HG02678 (cell line): ENCODE measurements around the gene FAM53A.
"Not testable (repeated sequence)": the region's sequence is repeated elsewhere in the genome, so short reads cannot be mapped to it uniquely, and the experiment has no call there.

ENCODE experiments used
- ATAC-seq: cut with Tn5 transposase; IDR thresholded peaks from one replicate; pipeline ENCODE4 v1.9.1; 2021; ENCODE audit warnings: mild to moderate bottlenecking, moderate library complexity; ENCODE audit not compliant: unreplicated experiment

FAM53A gene

DNA sequence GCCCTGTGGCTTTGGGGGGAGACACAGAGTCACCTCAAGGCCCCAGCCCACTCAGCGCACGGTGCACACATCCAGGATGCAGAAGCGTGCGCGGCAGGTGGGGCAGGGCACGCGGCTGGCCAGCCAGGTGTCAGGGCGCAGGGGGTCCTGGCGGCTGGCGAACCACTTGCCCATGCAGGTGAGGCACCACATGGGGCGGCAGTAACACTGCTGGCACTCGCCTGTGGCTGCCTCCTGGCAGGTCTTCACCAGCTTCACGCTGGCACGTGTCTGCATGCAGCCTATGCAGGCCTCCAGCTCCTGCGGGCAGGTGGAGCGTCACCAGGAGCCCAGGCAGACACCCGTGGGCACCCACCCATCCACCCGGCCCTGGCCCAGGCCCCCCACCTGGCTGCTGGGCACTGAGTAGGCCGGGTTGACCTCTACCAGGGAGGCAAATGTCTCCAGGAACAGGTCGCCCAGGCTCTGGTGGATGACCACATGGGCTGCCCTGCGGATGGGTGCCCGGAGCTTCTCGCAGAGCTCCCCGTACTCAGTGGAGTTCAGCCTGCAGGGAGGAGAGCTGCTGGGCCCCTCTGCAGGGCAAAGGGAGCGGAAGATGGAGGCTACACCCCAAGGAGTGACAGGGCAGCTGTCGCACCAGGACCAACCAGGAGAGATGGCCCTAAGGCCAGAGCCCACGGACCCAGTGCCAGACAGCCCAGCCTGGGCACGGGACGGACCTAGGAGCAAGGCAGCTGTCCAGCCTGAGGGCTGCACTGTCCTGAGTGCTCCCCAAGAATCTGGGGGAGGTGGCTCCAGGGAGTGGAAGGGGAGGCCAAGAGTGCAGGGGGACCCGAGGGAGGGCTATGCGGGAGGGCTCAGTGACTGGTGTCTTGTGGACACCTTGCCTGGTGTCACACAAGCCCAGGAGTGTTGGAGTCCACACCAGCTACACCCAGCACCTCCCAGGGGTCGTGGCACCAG lies 33.3 kb upstream of the FAM53A start:
- ATAC-seq, result no peak

DNA sequence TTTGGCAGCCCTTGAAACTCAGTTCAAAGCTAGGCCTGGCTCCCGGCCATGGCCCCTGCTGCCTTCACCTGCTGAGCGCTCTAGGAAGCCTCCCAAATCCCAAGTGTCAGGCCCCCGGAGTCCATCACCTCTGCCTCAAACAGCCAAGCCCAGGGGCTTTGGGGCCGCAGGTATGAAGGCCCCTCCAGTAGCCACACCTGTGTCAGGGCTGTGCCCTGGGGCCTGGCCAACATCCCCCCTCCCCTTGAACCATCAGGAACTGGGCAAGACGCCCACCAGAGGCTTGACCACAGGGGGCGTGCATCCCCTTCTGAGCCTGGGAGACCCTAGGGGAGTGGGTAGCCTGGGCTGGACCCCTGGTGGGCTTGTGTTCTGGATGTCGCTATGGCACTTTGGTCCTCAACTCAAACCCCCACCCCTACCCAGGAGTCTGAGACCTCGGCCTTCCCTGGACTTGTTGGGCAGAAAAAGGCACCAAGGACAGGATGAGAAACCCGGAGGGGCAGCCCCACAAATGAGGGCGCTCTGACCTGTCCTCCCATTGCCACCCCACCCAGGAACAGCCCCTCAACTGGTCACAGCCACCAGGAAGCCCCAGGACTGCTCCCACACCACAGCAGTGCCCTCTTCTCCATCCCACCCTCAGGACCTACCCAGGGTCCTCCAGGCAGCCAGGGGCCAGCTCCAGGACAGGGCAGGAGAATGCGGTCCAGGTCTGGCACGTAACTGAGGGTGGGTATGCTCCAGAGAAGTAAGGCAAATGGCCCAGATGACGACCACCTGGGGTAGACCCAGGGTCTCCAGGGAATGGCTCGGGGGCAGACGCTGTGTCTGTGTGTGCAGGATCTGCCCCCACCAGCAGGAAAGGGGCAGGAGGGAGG lies 32.2 kb upstream of the FAM53A start:
- ATAC-seq, result no peak

DNA sequence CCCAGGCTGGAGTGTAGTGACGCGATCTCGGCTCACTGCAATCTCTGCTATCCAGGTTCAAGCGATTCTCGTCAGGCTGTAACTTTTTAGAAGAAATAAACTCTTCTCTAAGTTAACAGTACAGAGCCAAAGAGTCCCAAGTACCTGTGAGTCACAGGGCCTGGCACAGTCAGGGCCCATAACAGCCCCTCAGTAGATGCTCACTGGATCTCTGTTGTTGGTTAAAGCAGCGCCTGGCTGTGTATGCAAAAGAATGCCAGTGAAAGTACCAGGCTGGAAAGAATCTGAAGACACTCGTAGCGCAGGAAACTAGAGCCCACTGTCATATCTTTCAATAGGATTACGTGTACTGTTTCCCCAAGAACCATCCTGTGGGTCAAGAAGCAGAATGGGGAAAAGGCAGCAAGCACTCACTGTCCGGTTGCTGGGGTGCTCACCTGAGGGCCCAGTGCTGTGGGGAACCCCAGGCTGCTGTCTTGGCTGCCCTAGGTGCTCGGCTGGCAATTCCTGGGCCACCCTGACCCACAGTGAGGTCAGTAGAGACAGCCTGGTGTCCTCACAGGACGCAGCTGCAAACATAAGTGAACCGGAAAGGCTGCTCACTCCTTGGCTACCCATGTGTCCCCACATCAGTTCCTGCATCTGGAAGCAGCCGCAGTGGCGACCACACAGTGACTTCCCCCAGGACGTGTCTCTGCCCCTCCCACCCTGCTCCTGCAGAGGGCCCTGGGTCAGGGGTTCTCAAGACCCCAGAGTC lies 31.1 kb upstream of the FAM53A start:
- no peak for ATAC-seq

DNA sequence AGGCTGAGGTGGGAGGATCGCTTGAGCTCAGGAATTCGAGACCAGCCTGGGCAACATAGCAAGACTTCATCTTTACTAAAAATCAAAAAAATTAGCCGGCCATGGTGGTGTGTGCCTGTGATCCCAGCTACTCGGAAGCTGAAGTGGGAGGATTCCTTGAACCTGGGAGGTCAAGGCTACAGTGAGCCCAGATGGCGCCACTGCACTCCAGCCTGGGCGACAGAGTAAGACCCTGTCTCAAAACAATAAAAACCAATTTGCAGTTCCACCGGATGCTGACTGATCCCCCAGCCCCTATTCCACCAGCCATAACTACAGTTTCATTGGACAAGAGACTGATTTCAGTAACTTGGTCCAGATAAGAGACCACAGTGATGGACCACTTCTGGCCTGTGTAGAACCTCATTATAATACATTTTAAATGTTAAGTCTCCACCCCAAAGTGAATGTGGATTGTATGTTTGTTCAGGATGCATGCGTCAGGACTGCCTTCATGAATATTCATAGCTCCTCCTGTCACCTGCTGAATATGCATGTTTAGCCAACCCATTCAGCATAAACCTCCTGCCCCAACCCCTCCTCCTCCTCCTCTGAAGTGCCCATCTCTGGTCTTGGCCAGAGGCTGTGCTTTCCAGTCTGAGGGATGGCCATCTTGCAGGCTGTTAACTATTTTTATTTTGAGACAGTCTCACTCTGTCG lies 30.3 kb upstream of the FAM53A start:
- ATAC-seq, result no peak

DNA sequence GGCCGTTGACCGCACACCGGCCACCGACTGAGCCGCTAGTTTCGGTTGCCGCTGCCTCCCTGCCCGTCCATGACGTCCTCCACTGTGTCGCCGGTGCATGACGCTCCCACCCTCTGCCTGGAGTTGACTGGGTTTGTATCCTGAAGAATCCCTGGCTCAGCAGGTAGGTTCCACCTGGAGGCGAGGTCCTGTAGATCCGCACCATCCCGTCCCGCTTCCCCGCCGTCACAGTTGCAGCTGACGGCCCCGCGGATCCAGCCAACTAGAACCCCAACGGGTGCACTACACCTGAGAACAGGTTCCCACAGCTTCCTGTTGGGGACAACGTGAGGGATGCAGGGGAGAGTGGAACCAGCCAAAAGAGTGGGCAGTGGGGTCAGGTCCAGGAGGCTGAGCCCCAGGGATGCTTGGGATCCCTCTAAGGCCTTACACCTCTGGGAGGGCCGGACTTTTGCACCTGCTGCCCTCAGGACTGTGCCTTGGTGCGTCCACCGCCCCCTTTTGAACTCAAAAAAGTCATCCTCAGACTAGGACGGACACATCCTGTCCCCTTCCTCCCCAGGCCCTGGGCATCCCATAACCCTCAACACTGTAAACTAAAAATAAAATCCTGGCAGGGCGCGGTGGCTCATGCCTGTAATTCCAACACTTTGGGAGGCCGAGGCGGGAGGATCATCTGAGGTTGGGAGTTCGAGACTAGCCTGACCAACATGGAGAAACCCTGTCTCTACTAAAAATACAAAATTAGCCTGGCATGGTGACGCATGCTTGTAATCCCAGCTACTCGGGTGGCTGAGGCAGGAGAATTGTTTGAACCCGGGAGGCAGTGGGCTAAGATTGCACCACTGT lies 29.1 kb upstream of the FAM53A start:
- peak; percentile 6 for ATAC-seq

DNA sequence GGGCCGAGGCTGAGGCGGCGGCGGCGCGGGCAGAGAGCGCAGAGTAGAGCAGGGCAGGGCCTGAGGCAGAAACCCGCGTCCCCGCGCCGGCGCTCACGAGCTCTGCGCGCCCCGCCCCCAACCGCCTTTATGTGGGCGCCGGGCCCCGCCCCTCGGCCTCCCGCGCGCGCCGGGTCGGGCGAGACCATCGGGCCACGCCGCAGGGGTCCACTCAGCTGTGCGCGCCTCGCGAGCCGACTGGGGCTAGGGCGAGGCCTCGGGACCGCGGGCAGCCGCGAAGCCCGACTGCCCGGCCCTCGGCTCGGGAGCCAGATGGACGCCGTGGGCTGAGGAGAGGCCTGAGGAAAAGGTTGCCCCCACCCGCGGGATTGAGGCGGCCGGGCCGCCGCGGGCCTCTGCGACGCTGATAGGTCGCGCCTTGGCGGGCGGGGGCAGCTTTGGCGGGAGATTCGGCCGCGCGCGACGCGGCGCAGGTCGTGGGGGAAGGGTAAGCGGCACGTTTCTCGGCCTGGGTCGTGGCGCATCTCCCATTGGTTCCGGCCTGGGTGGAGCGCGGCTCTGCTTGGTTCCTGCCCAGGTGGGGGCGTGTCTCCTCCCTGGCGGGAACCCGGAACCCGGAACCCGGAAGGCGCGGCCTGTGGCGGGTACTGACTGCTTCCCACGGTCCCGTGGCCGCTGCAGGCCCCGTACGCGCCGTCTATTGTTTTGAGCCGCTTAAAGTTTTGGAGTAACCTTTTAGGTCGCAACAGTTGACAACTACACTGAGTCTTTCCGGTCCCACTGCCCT lies 28.3 kb upstream of the FAM53A start, which contains the start of gene SLBP:
SLBP (minus strand) TSS at position 104 of the 787 bp plus-strand sequence. CDS start 131 bp downstream, outside the sequence.
- ATAC-seq, result peak; percentile 83

DNA sequence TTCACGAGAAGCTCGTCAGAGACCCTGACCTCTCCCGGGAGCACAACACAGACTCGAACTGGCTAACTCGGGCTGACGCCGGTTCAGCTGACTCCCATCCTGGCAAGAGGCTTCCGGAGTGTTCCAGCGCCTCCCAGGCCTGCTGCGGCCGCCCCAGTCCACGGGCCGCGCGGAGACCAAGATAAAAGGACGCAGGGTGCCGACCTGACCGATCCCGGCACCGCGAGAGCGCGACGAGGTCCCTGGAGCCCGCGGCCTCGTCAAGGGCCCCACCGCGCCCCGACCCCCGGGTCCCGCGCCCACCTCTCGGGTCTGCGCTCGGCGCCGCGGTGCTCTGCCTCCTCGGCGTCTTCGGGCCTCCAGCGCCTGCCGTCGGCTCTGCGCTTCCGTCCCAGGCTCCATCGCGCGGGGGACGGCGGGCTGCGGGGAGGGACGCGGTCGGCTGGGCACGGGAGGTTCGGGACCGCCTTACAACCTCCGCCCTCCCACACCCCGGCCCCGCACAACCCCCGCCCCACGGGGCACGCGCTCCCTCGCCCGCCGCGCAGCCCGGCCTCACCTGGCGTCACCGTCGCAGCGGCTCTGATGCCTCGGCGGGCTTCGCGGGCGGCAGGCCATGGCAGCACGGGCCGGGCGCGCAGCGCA lies 27.6 kb upstream of the FAM53A start:
- peak; percentile 7 for ATAC-seq

DNA sequence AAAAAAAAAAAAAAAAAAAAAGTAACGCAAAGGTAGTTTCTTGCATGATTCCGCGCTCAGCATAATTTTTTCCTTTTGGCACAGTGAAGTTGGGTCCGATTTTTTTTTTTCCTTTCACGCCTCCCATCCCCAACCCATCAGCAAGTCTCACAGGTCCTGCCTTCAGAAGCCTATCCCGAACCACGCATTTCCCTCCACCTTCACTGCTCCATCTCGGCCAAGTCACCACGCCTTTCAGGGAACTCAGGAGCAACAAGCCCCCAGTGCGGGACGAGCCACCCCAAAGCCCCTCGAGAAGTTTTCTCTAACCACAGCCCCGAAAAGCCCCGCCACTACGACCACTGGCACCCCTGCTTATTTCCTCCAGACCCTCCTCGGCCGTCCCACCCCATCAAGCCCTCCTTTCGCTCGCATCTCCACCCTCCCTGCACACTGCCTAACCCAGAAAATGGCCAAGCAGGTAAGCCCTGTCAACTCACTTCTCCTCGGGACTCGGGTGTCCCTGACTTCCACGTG lies 27.0 kb upstream of the FAM53A start:
- ATAC-seq, result no peak

DNA sequence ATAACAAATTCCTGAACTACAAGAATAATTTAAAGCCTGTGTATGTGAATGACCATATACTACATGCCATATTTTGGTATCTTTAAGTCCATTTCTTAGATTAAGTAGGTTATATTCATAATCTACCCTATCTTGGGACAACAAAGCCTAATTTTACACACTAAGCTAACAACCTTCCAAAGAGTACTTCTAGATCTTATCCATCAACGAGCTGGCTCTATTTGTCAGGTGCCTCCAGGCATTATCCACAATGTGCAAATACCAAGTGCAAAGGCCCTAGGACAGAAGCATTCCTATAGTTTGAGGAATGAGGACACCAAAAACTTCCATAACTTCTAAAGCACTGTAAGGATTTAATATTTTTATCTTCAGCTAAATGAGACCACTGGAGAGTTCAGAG lies 24.5 kb upstream of the FAM53A start:
- no peak for ATAC-seq

DNA sequence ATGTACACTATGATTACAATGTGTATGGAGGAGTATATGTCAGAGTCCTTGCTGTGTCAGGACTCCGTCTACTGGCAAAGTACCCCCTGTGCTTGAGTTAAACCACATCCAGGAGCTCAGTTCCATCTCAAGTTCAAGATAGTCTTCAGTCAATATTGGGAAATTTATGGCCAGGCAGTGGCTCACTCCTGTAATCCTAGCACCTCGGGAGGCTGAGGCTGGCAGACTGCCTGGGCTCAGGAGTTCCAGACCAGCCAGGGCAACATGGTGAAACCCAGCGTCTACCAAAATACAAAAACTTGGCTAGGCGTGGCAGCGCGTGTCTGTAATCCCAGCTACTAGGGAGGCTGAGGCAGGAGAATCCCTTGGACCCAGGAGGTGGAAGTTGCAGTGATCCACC lies 22.2 kb upstream of the FAM53A start:
- ATAC-seq, result no peak

DNA sequence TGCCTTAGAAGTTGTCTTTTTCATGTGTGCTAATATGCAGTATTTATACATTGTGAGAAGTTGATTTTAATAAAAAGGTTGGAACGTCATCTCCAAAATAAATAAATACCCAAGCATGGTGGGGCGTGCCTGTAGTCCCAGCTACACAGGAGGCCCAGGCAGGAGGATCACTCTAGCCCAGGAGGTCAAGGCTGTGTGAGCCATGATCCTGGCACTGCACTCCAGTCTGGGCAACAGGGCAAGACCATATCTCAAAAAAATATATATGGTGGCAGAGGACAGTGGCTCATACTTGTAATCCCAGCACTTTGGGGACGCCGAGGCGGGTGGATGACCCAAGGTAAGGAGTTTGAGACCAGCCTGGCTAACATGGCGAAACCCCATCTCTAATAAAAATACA lies 21.6 kb upstream of the FAM53A start:
- ATAC-seq, result no peak

DNA sequence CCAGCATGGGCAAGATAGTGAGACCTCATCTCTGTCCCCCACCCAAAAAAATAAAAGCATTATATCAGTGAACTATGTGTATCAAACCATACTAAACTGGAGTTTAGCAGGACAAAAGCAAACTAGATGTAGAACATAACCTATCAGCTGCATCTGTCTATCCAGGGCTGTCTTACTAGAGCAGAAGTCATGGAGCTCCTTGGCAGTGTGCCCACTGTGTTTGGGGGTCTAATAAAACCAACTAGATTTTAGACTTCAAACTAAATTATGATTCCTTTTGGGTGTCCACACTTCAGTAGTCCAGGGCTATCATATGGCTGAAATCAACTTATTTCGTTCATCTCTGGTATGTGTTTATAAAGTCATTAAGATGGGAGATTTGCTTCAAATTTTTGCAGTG lies 19.8 kb upstream of the FAM53A start:
- no peak for ATAC-seq

DNA sequence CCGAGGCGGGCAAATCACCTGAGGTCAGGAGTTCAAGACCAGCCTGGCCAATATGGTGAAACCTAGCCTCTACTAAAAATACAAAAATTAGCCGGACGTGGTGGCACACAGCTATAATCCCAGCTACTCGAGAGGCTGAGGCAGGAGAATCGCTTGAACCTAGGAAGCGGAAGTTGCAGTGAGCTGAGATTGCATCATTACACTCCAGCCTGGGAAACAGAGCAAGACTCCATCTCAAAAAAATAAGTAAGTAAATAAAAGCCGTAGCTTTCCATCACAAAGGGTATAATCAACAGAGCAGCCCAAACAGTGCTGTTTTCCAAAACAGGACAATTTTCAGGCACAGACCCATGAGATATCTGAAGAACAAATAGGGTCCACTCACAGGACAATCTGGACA lies 17.6 kb upstream of the FAM53A start:
- not testable (repeated sequence) for ATAC-seq

DNA sequence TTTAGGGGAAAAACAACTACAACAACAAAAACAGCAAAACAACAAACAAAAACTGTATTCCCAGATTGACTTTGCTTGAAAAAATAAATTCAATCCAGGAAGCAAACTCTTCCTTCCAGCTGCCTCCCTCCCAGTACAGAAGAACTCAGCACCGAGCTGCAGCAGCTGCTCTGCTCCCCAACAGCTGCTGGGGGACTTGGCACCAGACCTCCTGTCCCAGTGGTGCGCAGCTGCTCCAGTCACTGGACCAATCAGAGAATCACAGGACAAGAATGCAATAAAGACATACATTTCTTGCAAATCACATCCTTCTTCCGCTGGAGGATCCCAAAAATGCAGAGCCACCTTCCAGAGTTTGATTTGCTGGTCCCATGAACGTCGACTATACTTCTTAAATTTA lies 11.8 kb upstream of the FAM53A start:
- no peak for ATAC-seq

DNA sequence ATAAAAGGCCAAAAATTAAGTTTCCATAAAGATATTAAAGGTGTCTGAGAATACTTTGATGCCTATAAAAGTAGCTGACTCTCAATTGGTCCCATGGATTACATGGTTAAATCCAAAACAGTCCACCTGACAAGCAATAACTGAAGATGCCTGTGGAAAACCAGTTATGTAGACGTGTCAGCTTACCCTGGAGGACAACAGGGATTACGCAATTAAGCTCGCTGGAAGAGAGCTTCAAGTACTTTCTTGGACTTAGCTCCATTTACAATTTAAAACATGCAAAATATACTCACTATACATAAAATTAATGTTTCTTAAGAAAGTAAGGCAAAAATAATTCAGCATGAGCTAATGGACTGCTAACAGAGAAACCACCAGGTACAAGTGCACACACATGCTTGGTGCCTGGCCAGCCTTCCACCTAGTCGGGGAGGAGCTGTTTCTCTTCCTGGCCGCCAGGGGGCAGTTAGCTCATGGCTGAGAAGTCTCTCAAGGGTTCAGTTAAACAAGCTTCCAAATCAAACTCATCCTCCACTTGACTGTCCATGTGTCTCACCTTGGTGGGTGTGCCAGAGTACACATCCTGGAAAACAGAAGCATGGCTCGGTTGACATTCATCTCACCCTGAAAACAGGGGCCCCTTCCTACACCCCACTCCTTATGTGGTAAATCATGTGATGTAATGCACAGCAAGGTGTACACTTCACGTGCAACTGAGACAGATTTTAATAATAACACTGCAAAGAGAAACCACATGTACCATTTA lies 9.2 kb upstream of the FAM53A start:
- ATAC-seq, result peak; percentile 66

DNA sequence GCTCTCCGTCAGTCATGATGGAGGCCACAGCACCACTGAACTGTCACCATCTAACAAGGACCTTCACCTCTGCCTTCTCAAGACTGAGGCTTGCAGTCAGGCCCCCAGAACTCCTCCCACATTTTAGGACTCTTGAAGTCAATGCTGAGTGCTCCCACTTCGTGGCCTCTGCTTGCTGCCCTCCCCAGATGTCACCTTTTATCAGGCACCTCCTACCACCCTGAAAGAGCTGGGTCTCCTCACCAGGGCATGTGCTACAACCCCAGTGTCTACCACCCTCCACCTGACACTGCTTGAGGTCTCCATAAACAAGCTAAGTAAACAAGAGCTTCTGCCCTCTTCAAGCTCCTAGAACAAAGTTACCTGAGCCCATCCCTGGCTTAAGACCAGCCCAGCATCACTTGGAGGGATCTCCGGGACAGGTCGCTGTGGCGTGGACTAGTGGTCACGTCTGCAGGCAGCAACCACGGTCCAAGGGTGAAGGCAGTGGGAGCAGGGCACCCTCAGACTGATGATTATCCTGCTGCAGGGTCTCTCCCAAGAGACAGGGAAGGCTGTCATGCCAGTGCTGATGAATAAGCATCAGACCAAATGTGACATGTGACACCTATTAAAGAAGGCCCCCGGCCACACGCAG lies 7.7 kb upstream of the FAM53A start:
- ATAC-seq, result no peak

DNA sequence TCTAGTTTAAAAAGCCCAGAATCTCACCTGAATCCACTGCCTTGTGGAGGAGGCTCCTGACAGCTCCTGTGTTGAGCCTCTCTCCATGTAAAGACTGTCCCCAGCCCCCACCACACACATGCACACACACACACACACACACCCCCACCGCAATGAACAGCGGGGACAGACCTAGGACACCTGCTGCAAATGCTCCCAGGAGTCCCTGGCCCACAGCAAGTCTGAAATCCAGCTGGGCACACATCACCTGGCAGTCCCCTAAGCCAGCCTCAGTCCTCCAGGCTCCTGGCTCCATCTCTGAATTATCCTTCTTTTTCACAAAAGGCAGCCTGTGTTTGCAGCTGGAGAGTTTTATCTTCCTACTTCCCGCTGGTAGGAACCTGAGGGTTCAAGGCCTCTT lies 6.6 kb upstream of the FAM53A start:
- no peak for ATAC-seq
